Activated CD8-positive, alpha-beta memory T cell treated with anti-CD3 and anti-CD28 coated beads, Interleukin-2, amount 50 U/mL, for 1 hour (primary cell): Measurements from ENCODE around the gene CYP39A1.
A peak's percentile ranks its signal among the peaks of the same experiment; 100 is the strongest.

Source experiments
- DNase-seq: peaks from one replicate; pipeline ENCODE4 v3.0.0-alpha.2; 2020; ENCODE audit errors: extremely low read depth

The CYP39A1 gene, protein sequence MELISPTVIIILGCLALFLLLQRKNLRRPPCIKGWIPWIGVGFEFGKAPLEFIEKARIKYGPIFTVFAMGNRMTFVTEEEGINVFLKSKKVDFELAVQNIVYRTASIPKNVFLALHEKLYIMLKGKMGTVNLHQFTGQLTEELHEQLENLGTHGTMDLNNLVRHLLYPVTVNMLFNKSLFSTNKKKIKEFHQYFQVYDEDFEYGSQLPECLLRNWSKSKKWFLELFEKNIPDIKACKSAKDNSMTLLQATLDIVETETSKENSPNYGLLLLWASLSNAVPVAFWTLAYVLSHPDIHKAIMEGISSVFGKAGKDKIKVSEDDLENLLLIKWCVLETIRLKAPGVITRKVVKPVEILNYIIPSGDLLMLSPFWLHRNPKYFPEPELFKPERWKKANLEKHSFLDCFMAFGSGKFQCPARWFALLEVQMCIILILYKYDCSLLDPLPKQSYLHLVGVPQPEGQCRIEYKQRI

DNA sequence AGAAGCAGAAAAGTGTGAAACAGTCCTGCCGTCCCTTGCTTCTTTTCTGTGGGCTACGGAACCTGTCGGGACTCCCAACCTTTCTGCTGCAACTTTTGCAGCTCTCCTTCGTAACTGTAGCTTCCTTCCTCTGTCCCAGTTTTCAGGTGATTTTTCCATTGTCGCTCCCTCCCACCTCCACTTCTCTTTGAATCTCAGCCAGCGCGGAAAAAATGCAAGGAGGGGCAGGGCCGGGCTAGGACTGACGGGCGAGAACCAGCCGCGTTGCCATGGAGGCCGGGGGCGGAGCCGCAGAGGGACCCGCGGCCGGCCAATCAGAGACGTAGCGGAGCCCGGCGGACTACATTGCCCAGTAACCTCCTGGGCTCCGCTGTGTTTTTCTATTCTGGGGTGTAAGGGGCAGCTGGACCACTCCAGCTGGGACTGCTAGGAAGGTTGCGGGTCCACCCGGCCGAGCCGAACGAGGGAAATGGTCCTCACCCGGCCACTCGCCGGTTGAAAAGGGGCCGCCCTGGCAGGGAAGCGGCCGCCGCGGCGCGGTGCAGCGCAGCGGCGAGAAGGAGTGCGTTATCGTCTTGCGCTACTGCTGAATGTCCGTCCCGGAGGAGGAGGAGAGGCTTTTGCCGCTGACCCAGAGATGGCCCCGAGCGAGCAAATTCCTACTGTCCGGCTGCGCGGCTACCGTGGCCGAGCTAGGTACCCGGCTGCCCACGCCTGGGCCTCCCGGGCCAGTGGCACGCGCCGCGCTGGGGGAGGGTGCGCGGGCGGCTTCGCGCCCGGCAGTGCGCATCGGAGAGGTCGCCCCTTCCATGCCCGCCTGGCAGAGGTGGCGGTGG lies at the start of gene CYP39A1, which contains the start of gene SLC25A27:
TSS of gene CYP39A1 (minus strand) at position 216 of the 836 bp plus-strand sequence. CDS start 236 bp downstream, outside the sequence.
TSS of gene SLC25A27 (plus strand) at position 373 of the 836 bp plus-strand sequence. CDS start at position 591, 218 bp downstream.
- peak; percentile 38 for DNase-seq

DNA sequence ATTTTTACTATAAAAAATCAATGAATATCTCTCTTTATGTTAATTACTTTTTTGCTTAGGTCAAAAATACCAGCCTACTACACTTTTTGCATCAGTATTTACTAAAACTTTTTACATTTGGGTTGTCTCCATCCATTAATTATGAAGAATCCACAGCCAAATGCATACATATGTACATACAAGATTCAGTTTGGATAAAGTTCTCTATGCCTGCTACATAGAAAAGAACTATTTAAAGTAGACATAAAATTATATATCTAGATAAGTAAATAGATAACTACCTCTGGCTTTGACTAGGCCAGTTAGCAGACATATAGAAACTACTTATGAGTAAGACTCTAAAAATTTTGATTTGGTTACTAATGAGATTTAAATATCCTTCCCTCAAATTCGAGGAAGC lies 47.4 kb upstream of the CYP39A1 start:
- no peak for DNase-seq

DNA sequence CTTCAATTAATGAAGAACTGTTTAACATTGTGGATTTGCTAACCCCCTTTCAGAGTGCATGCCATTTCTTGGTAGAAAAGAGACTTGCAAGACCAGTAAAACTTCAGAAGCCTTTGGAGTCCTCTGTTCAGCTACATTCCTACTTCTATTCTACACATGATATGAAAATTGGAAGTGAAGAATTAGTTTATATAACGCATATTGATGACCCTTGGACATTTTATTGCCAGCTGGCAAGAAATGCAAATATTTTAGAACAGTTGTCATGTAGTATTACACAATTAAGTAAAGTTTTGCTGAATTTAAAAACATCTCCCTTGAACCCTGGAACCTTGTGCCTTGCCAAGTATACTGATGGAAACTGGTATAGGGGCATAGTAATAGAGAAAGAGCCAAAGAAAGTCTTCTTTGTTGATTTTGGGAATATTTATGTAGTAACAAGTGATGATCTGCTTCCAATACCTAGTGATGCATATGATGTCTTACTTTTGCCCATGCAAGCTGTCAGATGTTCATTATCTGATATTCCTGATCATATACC lies 38.4 kb upstream of the CYP39A1 start:
- DNase-seq = no peak

DNA sequence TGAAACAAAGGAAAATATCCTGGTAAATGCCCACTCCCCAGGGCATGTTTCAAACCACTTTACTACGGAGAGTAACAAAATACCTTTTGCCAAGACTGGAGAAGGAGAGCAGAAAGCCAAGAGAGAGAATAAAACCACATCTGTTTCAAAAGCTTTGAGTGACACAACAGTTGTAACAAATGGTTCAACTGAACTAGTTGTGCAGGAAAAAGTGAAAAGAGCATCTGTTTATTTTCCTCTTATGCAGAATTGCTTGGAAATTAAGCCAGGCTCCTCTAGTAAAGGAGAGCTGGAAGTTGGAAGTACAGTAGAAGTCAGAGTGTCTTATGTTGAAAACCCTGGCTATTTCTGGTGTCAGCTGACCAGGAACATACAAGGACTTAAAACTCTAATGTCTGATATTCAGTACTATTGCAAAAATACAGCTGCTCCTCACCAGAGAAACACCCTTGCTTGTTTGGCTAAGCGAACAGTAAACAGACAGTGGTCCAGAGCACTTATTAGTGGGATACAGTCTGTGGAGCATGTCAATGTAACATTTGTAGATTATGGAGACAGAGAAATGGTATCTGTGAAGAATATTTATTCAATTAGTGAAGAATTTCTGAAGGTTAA lies 37.6 kb upstream of the CYP39A1 start:
- DNase-seq = no peak

DNA sequence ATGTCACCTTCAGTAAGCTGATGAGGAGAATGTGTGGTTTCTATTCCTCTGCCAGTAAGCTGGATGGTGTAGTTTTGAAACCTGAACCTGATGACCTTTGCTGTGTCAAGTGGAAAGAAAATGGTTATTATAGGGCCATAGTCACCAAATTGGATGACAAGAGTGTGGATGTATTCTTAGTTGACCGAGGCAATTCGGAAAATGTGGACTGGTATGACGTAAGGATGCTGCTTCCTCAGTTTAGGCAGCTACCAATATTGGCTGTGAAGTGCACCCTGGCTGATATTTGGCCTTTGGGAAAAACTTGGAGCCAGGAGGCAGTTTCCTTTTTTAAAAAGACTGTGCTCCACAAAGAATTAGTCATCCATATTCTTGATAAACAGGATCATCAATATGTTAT lies 37.0 kb upstream of the CYP39A1 start:
- DNase-seq = no peak

DNA sequence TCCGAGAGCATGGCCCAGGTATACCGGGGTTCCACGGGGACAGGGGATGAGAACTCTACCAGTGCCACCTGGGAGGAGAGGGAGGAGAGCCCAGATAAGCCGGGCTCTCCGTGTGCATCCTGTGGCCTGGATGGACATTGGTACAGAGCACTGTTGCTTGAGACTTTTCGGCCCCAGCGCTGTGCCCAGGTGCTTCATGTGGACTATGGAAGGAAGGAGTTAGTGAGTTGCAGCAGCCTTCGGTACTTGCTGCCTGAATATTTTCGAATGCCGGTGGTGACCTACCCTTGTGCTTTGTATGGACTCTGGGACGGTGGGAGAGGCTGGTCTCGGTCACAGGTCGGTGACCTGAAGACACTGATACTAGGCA lies 36.3 kb upstream of the CYP39A1 start:
- no peak for DNase-seq

DNA sequence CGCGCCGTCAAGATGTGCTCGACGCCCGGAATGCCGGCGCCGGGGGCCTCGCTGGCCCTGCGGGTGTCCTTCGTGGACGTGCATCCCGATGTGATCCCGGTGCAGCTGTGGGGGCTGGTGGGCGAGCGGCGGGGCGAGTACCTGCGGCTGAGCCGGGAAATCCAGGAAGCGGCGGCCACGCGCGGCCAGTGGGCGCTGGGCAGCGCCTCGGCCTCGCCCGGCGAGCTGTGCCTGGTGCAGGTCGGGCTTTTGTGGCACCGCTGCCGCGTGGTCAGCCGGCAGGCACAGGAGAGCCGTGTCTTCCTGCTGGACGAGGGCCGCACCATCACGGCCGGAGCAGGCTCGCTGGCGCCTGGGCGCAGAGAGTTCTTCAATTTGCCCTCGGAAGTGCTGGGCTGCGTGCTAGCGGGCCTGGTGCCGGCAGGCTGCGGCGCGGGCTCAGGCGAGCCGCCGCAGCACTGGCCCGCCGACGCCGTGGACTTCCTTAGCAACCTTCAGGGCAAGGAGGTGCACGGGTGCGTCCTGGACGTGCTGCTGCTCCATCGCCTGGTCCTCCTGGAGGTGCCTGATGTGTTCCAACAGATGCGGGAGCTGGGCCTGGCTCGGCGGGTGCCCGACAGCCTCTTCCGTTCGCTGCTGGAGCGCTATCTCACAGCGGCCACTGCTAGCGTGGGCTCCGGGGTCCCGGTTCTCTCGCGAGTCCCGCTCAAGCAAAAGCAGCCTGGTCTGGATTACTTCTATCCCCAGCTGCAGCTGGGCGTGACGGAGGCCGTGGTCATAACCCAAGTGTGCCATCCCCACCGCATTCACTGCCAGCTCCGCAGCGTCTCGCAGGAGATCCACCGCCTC lies 35.7 kb upstream of the CYP39A1 start:
- DNase-seq = no peak

DNA sequence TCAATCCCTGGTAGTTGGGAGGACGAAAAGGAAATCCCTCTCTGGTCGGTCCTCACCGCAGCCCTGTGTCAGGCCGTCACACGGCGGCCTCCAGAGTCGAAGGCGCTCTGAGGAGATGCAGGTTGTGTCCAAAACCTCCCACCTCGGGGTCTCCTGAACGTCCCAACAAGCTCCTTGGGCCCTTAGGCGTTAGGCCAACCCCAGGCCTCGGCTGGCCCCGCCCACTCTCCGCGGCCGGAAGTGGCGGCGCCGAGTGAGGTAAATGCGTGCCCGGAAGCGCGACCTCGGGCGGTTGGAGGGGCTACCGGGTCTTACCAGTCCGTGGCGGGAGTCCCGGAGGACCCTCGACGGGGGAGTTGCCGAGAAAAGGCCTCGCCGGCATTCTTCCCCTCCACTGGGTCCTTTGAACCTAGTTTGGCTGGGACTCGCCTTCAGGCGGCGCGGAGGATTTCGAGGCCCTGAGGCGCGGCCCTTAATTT lies 35.0 kb upstream of the CYP39A1 start, which contains the start of gene TDRD6:
TSS of gene TDRD6 (plus strand) at position 267 of the 479 bp plus-strand sequence. CDS start 244 bp downstream, outside the sequence.
- no peak for DNase-seq

DNA sequence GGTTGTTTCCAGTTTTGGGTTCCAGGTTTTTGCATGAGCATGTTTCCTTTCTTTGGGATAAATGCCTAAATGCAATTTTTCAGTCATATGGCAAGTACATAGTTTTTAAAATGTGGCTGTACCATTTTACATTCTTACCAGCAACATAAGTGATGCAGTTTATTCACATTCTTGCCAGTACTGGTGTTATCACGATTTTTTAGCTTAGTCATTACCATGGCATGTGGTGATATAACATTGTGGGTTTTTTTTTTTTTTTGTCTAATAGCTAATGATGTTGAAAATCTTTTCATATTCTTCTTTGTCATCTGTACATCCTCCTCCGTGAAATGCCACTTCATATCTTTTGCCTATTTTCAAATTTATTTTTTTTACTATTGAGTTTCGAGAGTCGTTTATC lies 32.2 kb upstream of the CYP39A1 start:
- DNase-seq = no peak

DNA sequence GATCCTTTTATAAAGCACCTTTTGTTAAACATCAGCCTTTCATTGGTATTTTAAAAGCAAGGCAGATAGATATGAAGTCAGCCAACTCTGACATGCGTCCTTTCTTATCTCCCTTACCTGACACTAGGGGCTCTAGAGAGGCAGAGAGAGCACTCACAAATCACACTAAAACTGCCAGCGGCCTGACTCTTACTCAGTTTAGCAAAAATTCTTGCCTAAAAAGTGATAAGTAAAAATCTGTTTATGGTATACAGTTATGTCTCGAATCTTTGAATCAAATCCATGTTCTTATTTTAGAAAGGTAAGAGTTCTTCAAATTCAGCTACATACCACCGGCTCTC lies 24.7 kb upstream of the CYP39A1 start:
- DNase-seq = no peak

DNA sequence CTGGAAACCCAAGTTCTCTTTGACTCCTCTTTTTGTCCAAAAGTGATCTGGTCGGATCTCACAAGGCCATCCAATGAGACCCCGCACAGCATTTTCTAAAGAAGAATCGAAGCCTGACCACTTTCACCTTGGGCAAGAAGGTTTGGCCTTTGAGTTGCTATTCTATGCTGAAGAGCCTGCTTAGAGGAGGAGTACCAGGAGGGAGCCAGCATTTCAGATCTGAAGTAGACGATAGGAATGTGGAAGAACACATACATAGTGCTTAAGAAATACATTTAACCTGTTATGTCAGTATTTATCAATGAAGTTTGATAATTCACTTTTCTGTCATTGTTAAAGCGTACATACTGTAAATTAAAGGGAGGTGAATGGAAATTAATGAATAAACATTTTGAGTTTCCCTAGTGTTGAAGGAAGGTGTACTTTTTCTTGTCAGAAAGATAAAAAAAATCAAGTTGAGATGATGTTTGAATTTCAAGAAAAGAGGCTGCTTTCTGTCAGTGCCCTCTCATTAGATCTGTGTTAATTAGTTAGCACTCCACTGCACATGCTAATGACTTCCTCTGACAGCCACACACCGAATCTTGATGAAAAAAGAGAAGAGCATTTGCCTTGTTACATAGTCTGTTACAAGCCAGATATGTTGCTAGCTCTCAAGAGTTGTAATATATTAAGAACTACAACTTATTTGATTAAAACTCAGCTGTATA lies 24.1 kb upstream of the CYP39A1 start:
- no peak for DNase-seq

DNA sequence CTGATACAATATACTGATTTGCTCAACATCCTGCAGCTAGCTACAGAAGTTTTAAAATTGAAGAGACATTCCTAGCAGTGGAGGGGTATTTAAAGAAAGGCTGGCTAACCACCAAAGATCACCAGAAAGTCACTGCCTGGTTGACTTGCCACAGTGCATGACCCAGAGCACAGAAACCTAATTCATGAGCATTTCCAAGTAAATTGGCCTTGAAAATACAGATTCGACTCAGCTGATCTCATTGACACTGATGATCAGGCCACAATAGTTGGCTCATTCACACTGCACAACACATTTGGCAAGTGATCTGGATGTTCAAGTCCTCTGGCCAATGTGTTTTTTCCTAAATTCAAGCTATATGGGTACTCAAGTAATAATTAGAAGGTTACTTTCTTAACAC lies 21.8 kb upstream of the CYP39A1 start:
- DNase-seq = no peak

DNA sequence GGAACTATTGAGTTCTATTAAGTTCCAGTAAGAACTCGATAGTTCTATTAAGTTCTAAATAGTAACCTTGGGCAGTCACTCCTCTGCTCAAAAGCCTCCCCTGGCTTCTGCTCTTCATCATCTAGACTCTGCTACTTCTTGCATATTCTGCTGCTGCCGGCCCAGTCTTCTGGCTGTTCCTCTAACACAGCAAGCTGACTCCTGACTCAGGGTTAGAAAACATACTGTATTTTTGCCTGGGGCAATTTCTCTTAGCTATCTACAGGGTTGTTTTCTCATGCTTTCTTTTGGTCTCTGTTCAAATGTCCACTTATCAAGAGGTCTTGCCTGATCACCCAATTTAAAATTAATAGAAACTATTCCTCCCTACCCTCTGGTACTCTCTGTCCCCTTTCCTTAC lies 14.8 kb upstream of the CYP39A1 start:
- DNase-seq = no peak

DNA sequence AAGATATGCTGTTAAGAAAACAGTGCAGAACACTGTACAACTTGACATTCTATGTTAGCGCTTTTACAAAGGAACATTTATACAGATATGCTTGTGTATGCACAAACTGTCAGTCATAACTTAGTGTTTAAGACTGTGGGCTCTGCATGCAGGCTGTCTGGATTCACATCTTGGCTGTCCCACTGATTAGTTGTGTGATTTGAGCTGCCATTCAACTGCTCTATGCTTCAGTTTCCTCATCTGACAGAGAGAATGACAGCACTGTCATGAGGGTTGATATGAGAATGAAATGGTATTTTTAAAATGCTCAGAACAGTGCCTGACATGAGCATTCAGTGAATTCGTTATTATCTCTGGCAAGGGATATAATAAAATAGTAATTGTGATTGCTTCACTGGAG lies 8.9 kb upstream of the CYP39A1 start:
- DNase-seq = no peak

DNA sequence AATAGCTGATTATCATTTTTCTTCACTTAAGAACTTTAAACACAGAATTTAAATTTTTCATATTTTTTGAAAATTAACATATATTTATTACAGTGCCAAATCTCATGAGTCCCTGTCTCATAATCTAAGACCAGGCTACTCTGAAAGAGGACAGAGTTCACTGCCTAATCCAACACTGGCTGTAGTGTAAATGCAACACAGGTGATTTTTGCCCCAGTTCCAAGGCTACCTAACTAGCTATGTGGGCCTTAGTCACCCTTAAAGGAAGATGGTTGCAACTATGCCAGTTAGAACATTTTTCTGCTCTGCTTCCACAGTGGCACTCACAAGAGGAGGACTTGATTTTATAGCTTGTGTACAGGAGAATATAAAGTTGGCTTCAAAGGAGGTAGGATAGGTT lies 5.0 kb upstream of the CYP39A1 start:
- DNase-seq = no peak

DNA sequence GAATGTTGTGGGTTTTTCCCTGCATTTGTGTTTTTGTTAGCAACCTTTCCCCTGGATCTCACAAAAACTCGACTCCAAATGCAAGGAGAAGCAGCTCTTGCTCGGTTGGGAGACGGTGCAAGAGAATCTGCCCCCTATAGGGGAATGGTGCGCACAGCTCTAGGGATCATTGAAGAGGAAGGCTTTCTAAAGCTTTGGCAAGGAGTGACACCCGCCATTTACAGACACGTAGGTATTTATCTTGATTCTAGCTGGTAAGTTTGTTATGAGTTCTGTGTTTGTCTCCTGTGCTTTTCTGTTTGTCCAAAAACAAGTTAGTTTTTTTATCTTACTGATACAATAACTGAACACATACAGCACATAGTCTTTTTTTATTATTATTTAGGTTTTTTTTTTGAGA lies 3.2 kb upstream of the CYP39A1 start:
- DNase-seq = no peak

DNA sequence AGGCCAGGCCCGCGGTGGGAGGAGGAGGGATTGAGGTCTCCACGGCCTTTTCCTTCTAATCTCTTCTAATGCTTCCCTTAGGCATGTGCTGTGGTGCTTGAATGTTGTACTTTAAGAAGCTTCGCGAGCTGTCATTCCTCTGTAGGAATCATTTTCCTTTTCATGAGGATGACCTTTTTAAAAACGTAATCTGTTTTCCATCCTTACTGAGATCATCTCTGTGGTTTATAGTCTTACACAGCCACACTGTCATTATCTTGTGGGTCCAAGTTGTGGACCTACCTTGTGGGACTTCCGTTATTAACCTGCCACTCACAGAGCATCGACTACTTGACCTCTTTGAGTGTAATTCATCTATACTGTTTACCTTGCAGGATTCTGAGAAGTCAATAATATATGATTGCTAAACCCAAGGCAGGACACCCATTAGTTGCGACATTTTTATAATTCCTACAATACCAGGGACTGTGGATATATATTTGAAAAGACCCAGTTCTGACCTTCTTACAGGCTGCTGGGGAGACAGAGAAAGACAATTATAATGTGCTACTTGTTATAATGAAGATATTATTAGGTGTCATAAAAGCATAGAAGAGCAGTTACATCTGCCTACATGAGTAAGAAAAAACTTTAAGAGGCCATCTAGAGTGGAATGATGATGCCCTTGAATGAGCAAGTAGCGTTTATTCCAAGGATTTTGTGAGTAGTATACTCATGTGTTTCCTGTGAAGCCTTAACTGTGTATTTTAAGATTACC lies 999 bp upstream of the CYP39A1 start:
- no peak for DNase-seq

DNA sequence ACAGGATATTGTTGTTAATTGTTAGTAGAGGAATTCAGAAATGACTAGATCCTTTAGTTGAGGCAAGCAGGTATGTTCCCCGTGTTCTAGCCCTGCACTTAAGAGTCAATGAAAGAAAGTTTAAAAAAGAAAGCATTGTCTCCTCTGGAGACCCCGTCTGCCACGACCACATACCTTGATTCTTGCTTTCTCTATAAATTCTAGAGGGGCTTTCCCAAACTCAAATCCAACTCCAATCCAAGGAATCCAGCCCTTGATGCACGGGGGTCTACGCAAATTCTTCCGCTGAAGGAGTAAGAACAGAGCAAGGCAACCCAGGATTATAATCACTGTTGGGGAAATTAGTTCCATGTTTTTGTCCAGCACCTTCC lies 401 bp downstream of the CYP39A1 start:
- DNase-seq = no peak

DNA sequence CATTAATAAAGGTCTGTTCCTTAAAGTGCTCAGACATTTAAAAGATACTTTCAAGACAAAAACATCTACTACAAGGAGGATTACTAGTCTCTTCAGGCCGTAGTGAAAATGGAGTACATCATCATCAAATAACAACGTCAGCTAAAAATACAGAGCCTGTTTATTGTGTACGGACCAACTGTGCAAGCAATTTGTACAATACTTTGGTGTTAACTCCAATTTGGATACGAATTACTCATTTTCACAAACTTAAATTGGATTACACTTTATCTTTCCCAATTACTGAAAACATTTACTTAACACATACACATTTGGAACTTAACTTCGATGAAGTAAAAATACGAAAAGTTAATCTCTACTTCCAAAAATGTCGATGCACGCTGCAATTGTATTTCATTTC lies 802 bp downstream of the CYP39A1 start:
- DNase-seq = no peak

DNA sequence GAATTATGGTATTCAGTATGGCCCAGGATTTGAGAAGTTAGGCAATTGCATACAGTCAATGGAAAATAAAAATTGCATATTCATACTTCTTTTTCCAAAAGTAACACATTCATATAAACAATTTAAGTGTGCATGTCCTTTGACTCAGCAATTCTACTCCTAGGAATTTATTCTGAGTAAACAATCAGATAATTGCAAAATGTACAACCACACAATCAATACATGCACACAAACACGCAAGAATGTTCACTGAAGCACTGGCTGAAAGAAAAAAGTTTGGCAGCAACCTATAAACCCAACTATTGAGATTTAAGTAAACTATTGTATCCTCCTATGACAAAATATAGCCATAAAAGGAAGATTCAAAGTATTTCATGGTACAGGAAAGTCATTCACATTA lies 1.6 kb downstream of the CYP39A1 start:
- no peak for DNase-seq
